ENCODE measurements around the gene EPHB4.

GRCh38 chr7:100791881-100792666 is 35.2 kb downstream of the EPHB4 start:
- TF ChIP-seq CTCF (IDR thresholded peaks at IDR 0.05) (no peak), EP300 (IDR thresholded peaks at IDR 0.05) (no peak)
